Trophoblast cell (in vitro differentiated cells and primary cell): ENCODE results near the gene GPATCH3.
A peak's percentile ranks its signal among the peaks of the same experiment; 100 is the strongest.

Experiments
- DNase-seq, 2 donors: peaks; one replicate each; pipeline ENCODE4 v3.0.0-alpha.2; 2016
- H2AFZ ChIP-seq: 2 replicates; pipeline ENCODE4 v1.6.1; 2013; ENCODE audit warnings: low read length, moderate library complexity, mild to moderate bottlenecking; ENCODE audit not compliant: insufficient read depth, poor library complexity
- H2AK5ac ChIP-seq: 2 replicates; pipeline ENCODE4 v1.6.1; 2013; ENCODE audit warnings: mild to moderate bottlenecking, low read length
- H2BK120ac ChIP-seq: 2 replicates; pipeline ENCODE4 v1.6.1; 2013; ENCODE audit warnings: low read length, mild to moderate bottlenecking, moderate library complexity; ENCODE audit not compliant: insufficient read depth, poor library complexity
- H2BK12ac ChIP-seq: 2 replicates; pipeline ENCODE4 v1.6.1; 2013; ENCODE audit warnings: mild to moderate bottlenecking, low read length, moderate library complexity
- H2BK5ac ChIP-seq: 2 replicates; pipeline ENCODE4 v1.6.1; 2013; ENCODE audit warnings: low read length, low read depth, moderate library complexity, mild to moderate bottlenecking; ENCODE audit not compliant: poor library complexity
- H3K14ac ChIP-seq: 2 replicates; pipeline ENCODE4 v1.6.1; 2013; ENCODE audit warnings: mild to moderate bottlenecking, low read length
- H3K18ac ChIP-seq: 2 replicates; pipeline ENCODE4 v1.6.1; 2013; ENCODE audit warnings: mild to moderate bottlenecking, low read length
- H3K23ac ChIP-seq: 2 replicates; pipeline ENCODE4 v1.6.1; 2013; ENCODE audit warnings: low read length
- H3K27ac ChIP-seq: 2 replicates; pipeline ENCODE4 v1.5.1; 2013; ENCODE audit warnings: low read depth, mild to moderate bottlenecking, inconsistent platforms, low read length, moderate library complexity
- H3K27me3 ChIP-seq: 2 replicates; pipeline ENCODE4 v1.6.1; 2013; ENCODE audit warnings: inconsistent platforms, mild to moderate bottlenecking, low read length, moderate library complexity; ENCODE audit not compliant: insufficient read depth
- H3K36me3 ChIP-seq, 2 experiments: 1 replicate in 1 of 2; 2 replicates in 1 of 2; pipeline ENCODE4 v1.6.1; 2013; ENCODE audit warnings: low read length in 2 of 2, mild to moderate bottlenecking in 2 of 2, moderate library complexity in 1 of 2; ENCODE audit not compliant: insufficient read depth in 2 of 2, control insufficient read depth in 1 of 2
- H3K4ac ChIP-seq: 2 replicates; pipeline ENCODE4 v1.6.1; 2013; ENCODE audit warnings: low read depth, mild to moderate bottlenecking, low read length, moderate library complexity
- H3K4me1 ChIP-seq, 2 experiments: 1 replicate in 1 of 2; 2 replicates in 1 of 2; pipeline ENCODE4 v1.6.1; 2013; ENCODE audit warnings: low read length in 2 of 2, mild to moderate bottlenecking in 2 of 2, moderate library complexity in 1 of 2; ENCODE audit not compliant: insufficient read depth in 2 of 2, control insufficient read depth in 1 of 2
- H3K4me2 ChIP-seq: 2 replicates; pipeline ENCODE4 v1.6.1; 2013; ENCODE audit warnings: inconsistent platforms, mild to moderate bottlenecking, low read length, moderate library complexity
- H3K4me3 ChIP-seq: 2 replicates; pipeline ENCODE4 v1.5.1; 2013; ENCODE audit warnings: mild to moderate bottlenecking, low read depth, low read length, inconsistent platforms
- H3K79me1 ChIP-seq: one replicate; pipeline ENCODE4 v1.6.1; 2013; ENCODE audit warnings: low read length
- H3K79me2 ChIP-seq: 2 replicates; pipeline ENCODE4 v1.6.1; 2013; ENCODE audit warnings: low read length, mild to moderate bottlenecking; ENCODE audit not compliant: control insufficient read depth, insufficient read depth, poor library complexity
- H3K9ac ChIP-seq: 2 replicates; pipeline ENCODE4 v1.6.1; 2013; ENCODE audit warnings: mild to moderate bottlenecking, low read length
- H3K9me3 ChIP-seq: 2 replicates; pipeline ENCODE4 v1.6.1; 2013; ENCODE audit warnings: low read depth, mild to moderate bottlenecking, control low read depth, inconsistent platforms, low read length; ENCODE audit not compliant: insufficient read depth
- H4K12ac ChIP-seq: 2 replicates; pipeline ENCODE4 v1.6.1; 2013; ENCODE audit warnings: low read depth, mild to moderate bottlenecking, low read length, moderate library complexity
- H4K8ac ChIP-seq: 2 replicates; pipeline ENCODE4 v1.6.1; 2013; ENCODE audit warnings: low read depth, mild to moderate bottlenecking, low read length, moderate library complexity
- H4K91ac ChIP-seq: one replicate; pipeline ENCODE4 v1.6.1; 2013; ENCODE audit warnings: low read depth, mild to moderate bottlenecking, low read length, moderate library complexity
- WGBS: extraction: QIAGEN DNeasy Blood & Tissue Kit; methylation state at CpG from one replicate; pipeline ENCODE4 v1.1.7; 2013; ENCODE audit warnings: missing lambda C conversion rate; ENCODE audit not compliant: insufficient read length, insufficient coverage; ENCODE audit errors: extremely low coverage; 5-methylcytosine and 5-hydroxymethylcytosine counted together

Gene GPATCH3

DNA sequence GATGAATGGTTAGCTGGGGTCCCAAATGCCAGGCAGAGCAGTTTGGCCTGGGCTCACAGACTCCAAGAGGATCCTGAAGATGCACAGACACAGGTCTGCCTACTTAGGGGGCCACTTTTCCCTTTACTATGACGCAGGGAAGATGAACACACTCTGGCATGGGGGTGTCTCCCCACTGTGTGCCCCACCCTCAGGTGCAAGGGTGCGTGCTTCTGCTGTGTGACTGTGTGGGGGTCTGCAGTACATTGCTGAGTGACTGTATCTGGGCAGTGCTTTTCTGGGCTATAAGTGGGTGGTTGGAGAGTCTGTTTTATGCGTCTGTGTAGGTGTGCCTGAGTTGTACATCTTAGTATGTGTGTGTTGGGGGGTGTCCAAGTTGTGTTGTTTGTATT lies 9.7 kb upstream of the GPATCH3 start:
- no peak overlapping the region for H4K8ac ChIP-seq
- no peak overlapping the region for H2AFZ ChIP-seq
- H4K91ac ChIP-seq, result no peak overlapping the region
- no peak overlapping the region for H3K27ac ChIP-seq
- peaks cover 4% of the 10 kb centered on the region for H3K9me3 ChIP-seq
- H3K79me2 ChIP-seq, result no peaks in the 10 kb centered on the region
- DNase-seq, result no peak
- no peak overlapping the region for H3K4me3 ChIP-seq
- no peaks in the 10 kb centered on the region for H3K36me3 ChIP-seq
- no peak overlapping the region for H3K23ac ChIP-seq
- no peak overlapping the region for H2BK5ac ChIP-seq
- H3K4me1 ChIP-seq, result peaks cover 0 to 2% of the 10 kb centered on the region in 2 experiments
- no CpG with 5 or more reads among the region's 3 CpGs for WGBS
- no peak overlapping the region for H2BK120ac ChIP-seq
- H3K4ac ChIP-seq, result no peak overlapping the region
- H3K4me2 ChIP-seq, result no peak overlapping the region
- no peak overlapping the region for H3K18ac ChIP-seq
- no peak overlapping the region for H4K12ac ChIP-seq
- no peak overlapping the region for H2BK12ac ChIP-seq
- H3K27me3 ChIP-seq, result no peaks in the 10 kb centered on the region
- no peaks in the 10 kb centered on the region for H3K79me1 ChIP-seq
- no peak overlapping the region for H3K14ac ChIP-seq
- no peak overlapping the region for H2AK5ac ChIP-seq
- H3K9ac ChIP-seq, result no peak overlapping the region

DNA sequence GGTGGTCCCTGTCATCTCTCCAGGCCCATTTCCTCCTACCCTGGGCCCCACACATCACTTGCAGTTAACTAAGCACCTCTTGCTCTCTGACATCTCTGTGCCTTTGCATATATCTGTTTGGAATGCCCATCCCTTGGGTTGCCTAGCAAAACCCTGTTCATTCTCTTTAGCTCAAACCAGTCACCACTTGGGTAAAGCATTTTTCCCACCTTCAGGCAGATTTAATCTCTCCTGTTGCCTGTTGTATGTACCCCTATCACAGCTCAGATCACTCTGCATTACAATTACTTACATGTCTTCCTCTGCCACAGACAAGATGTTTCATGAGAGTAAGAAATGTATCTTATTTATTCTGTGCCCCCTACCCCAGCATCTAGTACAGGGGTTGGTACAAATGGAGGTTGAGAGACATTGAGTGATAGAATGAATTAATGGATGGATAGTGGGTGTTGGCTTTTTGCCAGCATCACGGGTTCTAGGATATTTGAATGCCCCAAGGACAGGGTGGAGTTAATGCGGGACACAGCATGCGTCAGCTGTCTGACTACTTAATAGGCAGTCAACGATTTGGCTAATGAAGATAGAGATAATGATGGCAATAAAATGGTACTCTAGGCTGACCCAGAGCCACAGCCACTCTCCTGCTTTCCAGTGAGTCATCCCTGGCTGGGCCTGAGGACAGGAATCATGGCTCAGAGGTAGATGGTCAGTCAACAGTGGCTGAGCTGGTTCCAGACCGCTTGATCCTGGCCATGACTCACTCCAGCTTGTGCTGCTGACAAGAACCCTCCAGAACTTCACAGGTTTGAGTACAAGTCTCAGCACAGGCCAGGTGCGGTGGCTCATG lies 7.0 kb upstream of the GPATCH3 start:
- Histone ChIP-seq H4K8ac (no peak overlapping the region), H4K91ac (no peak overlapping the region), H2BK120ac (no peak overlapping the region), H3K79me1 (no peaks in the 10 kb centered on the region), H2BK5ac (no peak overlapping the region), H3K36me3 (no peaks in the 10 kb centered on the region), H3K23ac (no peak overlapping the region), H3K4ac (no peak overlapping the region), H3K9me3 (no peaks in the 10 kb centered on the region), H2AK5ac (no peak overlapping the region), H2AFZ (no peak overlapping the region), H3K18ac (no peak overlapping the region), H3K27me3 (no peaks in the 10 kb centered on the region), H3K79me2 (no peaks in the 10 kb centered on the region), H3K9ac (no peak overlapping the region), H3K14ac (no peak overlapping the region), H3K4me1 (peaks cover 0 to 2% of the 10 kb centered on the region in 2 experiments), H3K4me2 (no peak overlapping the region), H4K12ac (no peak overlapping the region), H2BK12ac (no peak overlapping the region), H3K27ac (no peak overlapping the region), H3K4me3 (no peak overlapping the region)
- DNase-seq, result peak; percentile 92 to 93
- WGBS, result no CpG with 5 or more reads among the region's 6 CpGs

GRCh38 chr1:26900815-26901511 lies 696 bp upstream of the GPATCH3 start:
- Histone ChIP-seq H2AFZ (no peak overlapping the region), H2BK5ac (no peak overlapping the region), H3K14ac (no peak overlapping the region), H3K27ac (no peak overlapping the region), H3K18ac (no peak overlapping the region), H3K23ac (no peak overlapping the region), H2AK5ac (no peak overlapping the region), H3K9me3 (no peaks in the 10 kb centered on the region), H3K79me1 (peaks cover 5% of the 10 kb centered on the region), H4K91ac (no peak overlapping the region), H3K36me3 (peaks cover 9 to 11% of the 10 kb centered on the region in 2 experiments), H3K4ac (no peak overlapping the region), H3K79me2 (peaks cover 2% of the 10 kb centered on the region), H4K8ac (peak overlapping the region; percentile 45), H3K27me3 (no peaks in the 10 kb centered on the region), H3K4me3 (no peak overlapping the region), H4K12ac (no peak overlapping the region), H3K4me1 (peaks cover 0 to 5% of the 10 kb centered on the region in 2 experiments), H2BK12ac (no peak overlapping the region), H2BK120ac (no peak overlapping the region), H3K4me2 (peak overlapping the region; percentile 83), H3K9ac (no peak overlapping the region)
- DNase-seq, result no peak
- WGBS, result no CpG with 5 or more reads among the region's 18 CpGs

GRCh38 chr1:26897351-26897750 lies 2.9 kb downstream of the GPATCH3 start:
- DNase-seq, result no peak
- H4K8ac ChIP-seq, result no peak overlapping the region
- no peak overlapping the region for H3K4ac ChIP-seq
- H2AFZ ChIP-seq, result no peak overlapping the region
- no peak overlapping the region for H3K14ac ChIP-seq
- peaks cover 0 to 5% of the 10 kb centered on the region in 2 experiments for H3K4me1 ChIP-seq
- no peak overlapping the region for H2BK12ac ChIP-seq
- peaks cover 5% of the 10 kb centered on the region for H3K79me1 ChIP-seq
- H3K23ac ChIP-seq, result no peak overlapping the region
- H3K27me3 ChIP-seq, result no peaks in the 10 kb centered on the region
- no peak overlapping the region for H2BK120ac ChIP-seq
- no CpG with 5 or more reads among the region's 9 CpGs for WGBS
- peaks cover 23 to 36% of the 10 kb centered on the region in 2 experiments for H3K36me3 ChIP-seq
- H3K9me3 ChIP-seq, result no peaks in the 10 kb centered on the region
- no peak overlapping the region for H3K18ac ChIP-seq
- no peak overlapping the region for H4K91ac ChIP-seq
- H2AK5ac ChIP-seq, result no peak overlapping the region
- H3K9ac ChIP-seq, result no peak overlapping the region
- no peak overlapping the region for H3K4me3 ChIP-seq
- H3K27ac ChIP-seq, result no peak overlapping the region
- H3K79me2 ChIP-seq, result peaks cover 2% of the 10 kb centered on the region
- H4K12ac ChIP-seq, result no peak overlapping the region
- no peak overlapping the region for H2BK5ac ChIP-seq
- H3K4me2 ChIP-seq, result no peak overlapping the region
